Effector memory CD8-positive, alpha-beta T cell (primary cell): ENCODE data around the gene COX7A2.

Experiments used
- ATAC-seq: fragments of 150-1000 bp; cut with Tn5 transposase; replicated peaks from 2 replicates; pipeline ENCODE4 v1.10.0; 2021; ENCODE audit warnings: mild to moderate bottlenecking, moderate library complexity
- DNase-seq, 3 experiments: peaks; one replicate each; pipeline ENCODE4 v3.0.0; 2021
- H3K27ac Mint-ChIP-seq, 2 donors: one replicate each; pipeline ENCODE4 v1.8.0; 2022; ENCODE audit warnings: mild to moderate bottlenecking in 2 of 2, mixed read lengths in 2 of 2, moderate library complexity in 2 of 2
- H3K27me3 Mint-ChIP-seq, 2 donors: one replicate each; pipeline ENCODE4 v1.8.0; 2022; ENCODE audit warnings: mixed read lengths in 2 of 2
- H3K36me3 Mint-ChIP-seq: one replicate; pipeline ENCODE4 v1.8.0; 2022; ENCODE audit warnings: mild to moderate bottlenecking, moderate library complexity, mixed read lengths; ENCODE audit not compliant: insufficient read depth
- H3K4me1 Mint-ChIP-seq, 2 donors: one replicate each; pipeline ENCODE4 v1.8.0; 2022; ENCODE audit warnings: low read depth in 2 of 2, mixed read lengths in 2 of 2
- H3K4me3 Mint-ChIP-seq, 2 donors: one replicate each; pipeline ENCODE4 v1.8.0; 2022; ENCODE audit warnings: mild to moderate bottlenecking in 2 of 2, mixed read lengths in 2 of 2, moderate library complexity in 2 of 2
- H3K9me3 Mint-ChIP-seq, 2 donors: one replicate each; pipeline ENCODE4 v1.8.0; 2022; ENCODE audit warnings: mixed read lengths in 2 of 2
- total RNA-seq, 9 experiments: gene quantifications; one replicate each; lab custom pipeline; 2026; lab: John Stamatoyannopoulos, UW

COX7A2 gene, protein sequence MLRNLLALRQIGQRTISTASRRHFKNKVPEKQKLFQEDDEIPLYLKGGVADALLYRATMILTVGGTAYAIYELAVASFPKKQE
- 41.4 to 134 (median 79.7) reads per million in 9 experiments for total RNA-seq

DNA sequence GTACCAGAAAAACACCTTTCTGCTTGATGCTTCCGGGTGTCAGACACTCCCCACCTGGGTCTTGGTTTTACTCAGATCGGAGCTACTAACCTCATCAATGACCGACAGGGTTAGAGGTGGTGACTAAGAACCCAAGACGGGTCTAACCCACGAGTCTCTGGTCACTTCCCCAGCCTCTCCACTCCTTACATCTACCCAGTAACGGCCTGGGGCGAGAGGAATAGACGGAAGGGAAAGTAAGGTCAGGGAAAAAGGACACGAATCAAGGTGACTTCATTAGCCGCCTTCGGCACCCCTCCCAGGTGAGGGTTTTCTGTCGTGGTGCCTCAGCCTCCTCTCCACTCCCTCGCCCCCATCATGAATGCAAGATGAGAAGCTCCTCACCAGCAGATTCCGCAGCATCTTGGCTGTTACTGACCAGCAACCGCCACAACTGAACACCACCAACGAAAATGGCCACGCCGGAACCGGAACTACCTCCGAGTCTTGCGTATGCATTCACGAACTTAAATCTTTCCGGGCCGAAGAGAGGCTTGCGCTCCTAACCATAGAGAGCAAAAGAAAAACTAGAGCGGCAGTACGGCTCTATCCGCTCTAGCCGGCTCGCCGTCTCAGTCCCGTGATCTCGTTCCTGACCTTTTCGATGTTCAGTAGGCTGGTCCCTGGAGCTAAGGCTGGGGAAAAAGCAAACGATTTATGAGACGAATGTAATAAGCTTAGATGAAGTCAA lies at the start of gene COX7A2:
Gene COX7A2, minus strand, starts transcription at position 469 of the 730 bp plus-strand sequence. Its CDS starts 67 bp downstream, at position 402.
- DNase-seq (peak; percentile 78 to 81 (median 79)), ATAC-seq (peak; percentile 95)
- Mint-ChIP-seq H3K4me1 (peaks cover 3 to 12% of the 10 kb centered on the region in 2 donors), H3K36me3 (peaks cover 48% of the 10 kb centered on the region), H3K27me3 (peaks cover 14 to 18% of the 10 kb centered on the region in 2 donors), H3K27ac (peak within 1 kb of the TSS; percentile 97 to 98), H3K9me3 (no peaks in the 10 kb centered on the region), H3K4me3 (peak within 1 kb of the TSS; percentile 94 to 95)

DNA sequence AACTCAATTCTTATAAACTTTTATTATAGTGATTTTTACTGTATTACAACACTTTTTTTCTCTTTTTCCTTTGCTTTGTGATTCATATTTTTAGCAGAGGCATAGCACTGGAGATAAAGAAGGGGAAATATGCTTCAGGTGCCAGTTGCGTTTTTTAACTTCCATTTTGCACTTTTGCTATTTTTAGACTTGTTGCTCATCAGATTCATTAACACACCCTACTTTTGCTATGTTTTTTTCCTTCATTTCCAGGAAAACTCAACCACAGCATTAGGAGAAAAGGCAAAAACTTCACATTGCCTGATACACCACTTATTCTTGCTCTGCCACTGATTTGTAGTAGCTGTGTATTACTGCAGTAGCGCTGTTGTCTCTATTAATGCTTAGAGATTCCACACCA lies 49.0 kb upstream of the COX7A2 start:
- Mint-ChIP-seq H3K4me1 (peaks cover 0 to 4% of the 10 kb centered on the region in 2 donors), H3K9me3 (no peaks in the 10 kb centered on the region), H3K4me3 (no peak overlapping the region), H3K36me3 (peaks cover 6% of the 10 kb centered on the region), H3K27ac (no peak overlapping the region), H3K27me3 (no peaks in the 10 kb centered on the region)
- ATAC-seq (no peak), DNase-seq (no peak)

DNA sequence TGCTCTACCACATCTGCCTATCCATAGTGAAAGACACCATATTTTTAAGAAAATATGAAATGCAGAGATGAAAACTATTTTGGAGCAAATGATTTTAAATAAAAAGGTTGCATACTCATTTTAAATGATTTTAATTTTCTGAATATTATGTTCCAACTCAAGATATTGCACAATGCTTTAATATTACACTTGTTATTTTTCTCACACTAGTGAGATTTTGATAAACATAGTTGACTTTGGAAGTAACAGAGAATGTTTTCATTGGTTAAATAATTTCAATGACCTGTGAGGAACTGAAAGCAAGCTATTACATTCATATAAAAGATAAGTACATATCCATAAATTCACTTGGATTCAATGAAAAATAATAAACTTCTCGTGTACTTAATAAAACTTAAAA lies 48.1 kb upstream of the COX7A2 start:
- Mint-ChIP-seq H3K27ac (peak overlapping the region in 1 of 2 donors; percentile 46), H3K27me3 (no peaks in the 10 kb centered on the region)

DNA sequence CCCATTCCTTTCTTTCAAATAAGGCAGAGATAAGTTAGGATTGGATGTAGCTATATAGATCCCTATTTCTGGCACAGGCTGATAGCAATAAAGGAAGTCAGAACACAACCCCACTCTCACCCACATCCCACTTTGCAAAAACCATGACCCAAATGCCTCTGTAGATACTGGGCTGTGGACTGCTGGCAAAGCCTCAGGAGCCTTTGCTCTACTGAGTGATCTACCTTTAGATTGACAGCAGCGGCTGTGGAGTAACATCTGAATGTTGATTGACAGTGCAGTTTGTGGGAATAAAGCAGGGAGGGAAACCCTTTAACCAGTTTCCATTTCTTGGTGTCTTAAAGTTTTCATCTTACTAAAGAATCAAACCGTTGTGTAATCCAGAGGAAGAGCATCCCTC lies 47.7 kb upstream of the COX7A2 start:
- DNase-seq (no peak), ATAC-seq (no peak)
- peak overlapping the region in 1 of 2 donors; percentile 46 for H3K27ac Mint-ChIP-seq

More for the DNA sequence above, 48.1 kb upstream of the COX7A2 start:
- no peak for ATAC-seq
- no peak for DNase-seq
- H3K4me1 Mint-ChIP-seq = peaks cover 3 to 7% of the 10 kb centered on the region in 2 donors
- H3K4me3 Mint-ChIP-seq = no peak overlapping the region
- peaks cover 6% of the 10 kb centered on the region for H3K36me3 Mint-ChIP-seq
- no peaks in the 10 kb centered on the region for H3K9me3 Mint-ChIP-seq

DNA sequence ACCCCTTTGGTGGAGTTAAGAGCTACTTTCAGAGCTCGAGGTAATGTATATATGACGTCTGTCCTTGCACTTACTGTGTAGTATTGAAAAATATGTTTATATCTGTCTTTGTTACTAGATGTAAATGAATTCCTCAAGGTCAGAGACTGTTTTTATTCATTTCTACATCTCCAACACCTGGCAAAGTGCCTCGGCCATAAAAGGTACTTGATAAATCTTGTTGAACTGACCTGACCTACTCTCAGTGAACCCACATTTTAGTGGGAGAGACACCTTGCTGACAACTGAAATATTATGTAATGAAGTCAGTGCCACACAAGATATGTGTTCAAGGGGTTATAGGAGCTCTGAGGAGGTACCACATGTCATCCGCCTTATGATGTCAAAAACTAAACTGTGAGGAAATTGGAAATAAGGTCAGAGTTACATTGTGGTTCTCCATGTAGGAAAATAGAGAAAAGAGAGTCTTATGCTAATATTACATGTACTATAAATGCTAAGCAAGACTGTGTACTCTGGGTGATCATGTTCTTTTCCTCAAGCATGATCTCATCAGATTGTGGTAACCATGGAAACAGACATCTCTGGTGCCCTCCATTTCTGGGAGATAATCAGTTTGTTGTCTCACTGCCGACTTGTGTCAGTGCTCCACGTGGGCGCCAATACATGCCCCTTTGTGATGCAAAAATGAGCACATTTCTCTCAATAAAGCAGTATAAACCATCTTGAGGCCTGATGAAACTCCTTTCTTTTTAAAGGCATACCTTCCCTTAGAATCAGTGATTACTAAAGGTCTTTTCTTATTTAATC lies 46.7 kb upstream of the COX7A2 start:
- DNase-seq (no peak), ATAC-seq (no peak)
- Mint-ChIP-seq H3K27ac (no peak overlapping the region), H3K4me3 (no peak overlapping the region), H3K9me3 (no peaks in the 10 kb centered on the region), H3K27me3 (no peaks in the 10 kb centered on the region), H3K36me3 (peaks cover 6% of the 10 kb centered on the region), H3K4me1 (peaks cover 6 to 14% of the 10 kb centered on the region in 2 donors)

More for the DNA sequence above, 47.7 kb upstream of the COX7A2 start:
- H3K4me3 Mint-ChIP-seq = no peak overlapping the region
- H3K27me3 Mint-ChIP-seq = no peaks in the 10 kb centered on the region
- H3K4me1 Mint-ChIP-seq = peaks cover 6 to 11% of the 10 kb centered on the region in 2 donors
- peaks cover 6% of the 10 kb centered on the region for H3K36me3 Mint-ChIP-seq
- H3K9me3 Mint-ChIP-seq = no peaks in the 10 kb centered on the region

DNA sequence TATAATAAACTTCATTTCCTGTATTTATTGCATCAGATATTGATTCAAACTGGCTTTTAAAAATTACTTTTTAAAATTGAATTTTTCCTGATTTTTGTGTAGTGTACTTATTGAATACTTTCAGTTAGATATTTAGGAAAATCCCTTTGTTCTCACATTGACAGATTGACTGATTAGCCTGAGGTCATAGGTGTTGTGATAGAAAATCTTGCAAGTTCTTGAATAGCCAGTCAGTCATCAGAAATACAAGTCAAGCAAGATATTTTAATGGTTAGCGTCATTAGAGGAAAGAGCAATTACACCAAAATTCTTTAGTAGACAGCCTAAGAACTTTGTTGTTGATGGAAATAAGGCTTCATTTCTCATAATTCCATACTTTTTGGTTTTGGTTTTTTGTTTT lies 44.4 kb upstream of the COX7A2 start:
- Mint-ChIP-seq H3K36me3 (peaks cover 5% of the 10 kb centered on the region), H3K27me3 (no peaks in the 10 kb centered on the region), H3K27ac (no peak overlapping the region), H3K9me3 (no peaks in the 10 kb centered on the region), H3K4me1 (peaks cover 6 to 14% of the 10 kb centered on the region in 2 donors), H3K4me3 (no peak overlapping the region)
- DNase-seq (no peak), ATAC-seq (no peak)

DNA sequence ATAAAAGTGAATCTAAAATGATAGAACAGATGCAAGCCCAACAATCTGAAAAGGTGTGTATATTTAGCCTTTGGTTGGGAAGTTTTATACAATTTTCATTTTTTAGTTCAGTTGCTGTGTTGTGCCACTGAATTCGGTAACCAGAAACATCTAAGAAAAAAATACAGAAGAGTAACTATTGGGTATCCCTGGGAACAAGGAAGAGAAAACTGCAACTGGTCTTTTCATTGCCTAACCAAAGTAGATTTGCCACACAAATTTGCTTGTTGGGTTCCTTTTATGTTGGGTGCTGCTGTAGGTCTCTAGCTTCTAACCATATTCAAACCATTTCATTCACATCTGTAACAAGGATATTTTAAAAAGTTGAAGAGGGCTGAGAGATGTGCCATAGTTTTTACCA lies 43.8 kb upstream of the COX7A2 start:
- Mint-ChIP-seq H3K9me3 (no peaks in the 10 kb centered on the region), H3K27ac (no peak overlapping the region), H3K4me3 (no peak overlapping the region), H3K27me3 (no peaks in the 10 kb centered on the region), H3K4me1 (peaks cover 10 to 18% of the 10 kb centered on the region in 2 donors), H3K36me3 (peaks cover 2% of the 10 kb centered on the region)
- DNase-seq (no peak), ATAC-seq (no peak)

DNA sequence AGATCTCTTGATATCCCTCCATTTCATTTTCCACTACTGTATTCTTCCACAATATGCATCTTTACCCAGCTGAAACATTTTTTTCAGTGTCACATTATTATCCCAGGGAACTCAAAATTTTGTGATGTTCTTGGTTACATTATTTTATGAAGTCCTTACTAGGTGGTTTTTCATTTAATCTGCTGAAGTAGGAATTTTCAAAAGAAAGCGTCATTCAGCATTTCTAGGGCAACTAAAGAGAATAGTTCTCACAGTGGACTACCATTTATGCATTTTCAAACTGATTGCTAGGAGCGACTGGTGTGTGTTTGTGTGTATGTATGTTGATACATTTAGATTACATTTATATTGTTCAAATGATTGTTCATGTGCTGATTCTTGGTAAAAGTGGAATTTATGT lies 43.4 kb upstream of the COX7A2 start:
- H3K4me1 Mint-ChIP-seq = peaks cover 10 to 21% of the 10 kb centered on the region in 2 donors
- no peaks in the 10 kb centered on the region for H3K27me3 Mint-ChIP-seq
- DNase-seq = no peak
- H3K4me3 Mint-ChIP-seq = no peak overlapping the region
- no peaks in the 10 kb centered on the region for H3K9me3 Mint-ChIP-seq
- no peak for ATAC-seq
- peaks cover 2% of the 10 kb centered on the region for H3K36me3 Mint-ChIP-seq
- H3K27ac Mint-ChIP-seq = no peak overlapping the region

DNA sequence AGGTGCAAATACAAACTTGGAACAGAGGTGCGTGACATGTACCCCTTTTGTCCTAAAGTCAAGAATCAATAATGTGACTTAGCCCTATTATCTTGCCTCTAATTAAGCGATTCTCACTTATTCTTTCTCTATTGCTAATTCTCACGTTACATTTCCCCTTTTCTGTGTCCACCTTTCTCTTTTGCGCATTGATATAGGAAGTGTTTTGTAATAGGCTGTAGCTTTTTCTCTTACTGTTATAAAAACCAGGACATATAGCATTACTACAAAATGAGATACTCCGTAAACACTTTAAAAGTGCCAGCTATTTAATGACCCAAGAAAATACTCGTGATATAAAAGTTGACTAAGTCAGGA lies 41.7 kb upstream of the COX7A2 start:
- H3K4me1 Mint-ChIP-seq = peaks cover 12 to 24% of the 10 kb centered on the region in 2 donors
- no peak overlapping the region for H3K4me3 Mint-ChIP-seq
- H3K27me3 Mint-ChIP-seq = no peaks in the 10 kb centered on the region
- H3K36me3 Mint-ChIP-seq = no peaks in the 10 kb centered on the region
- no peak for DNase-seq
- H3K9me3 Mint-ChIP-seq = no peaks in the 10 kb centered on the region
- no peak for ATAC-seq
- no peak overlapping the region for H3K27ac Mint-ChIP-seq

DNA sequence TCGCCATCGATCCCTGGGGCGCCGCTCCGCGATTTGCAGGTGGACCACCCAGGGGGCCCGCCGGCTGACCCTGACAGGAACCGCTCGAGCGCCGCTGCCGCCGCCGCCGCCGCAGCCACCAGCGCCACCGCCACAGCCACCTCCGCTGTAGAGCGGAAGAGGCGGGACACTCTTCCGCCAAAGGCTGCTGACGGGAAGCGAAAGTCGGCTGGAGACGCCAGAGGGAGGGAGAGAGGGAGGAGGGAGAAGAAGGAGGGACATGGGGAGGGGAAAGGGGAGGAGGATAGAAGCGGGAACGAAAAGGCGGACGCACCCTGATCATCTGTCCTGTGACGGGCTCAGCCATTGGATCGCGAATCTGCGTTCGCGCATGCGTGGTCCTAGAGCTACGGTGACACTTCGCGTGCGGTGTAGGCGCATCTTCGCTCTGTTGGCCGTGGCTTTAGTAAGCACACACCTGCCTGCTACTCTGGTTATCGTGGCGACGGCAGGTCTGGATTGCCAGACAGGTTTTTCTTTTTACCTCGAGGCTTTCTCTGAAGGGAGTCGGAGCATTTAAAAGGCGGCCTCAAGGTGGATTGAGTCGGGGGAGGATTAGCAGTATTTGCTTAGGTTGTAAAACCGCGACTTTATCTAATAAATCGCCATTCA lies 41.2 kb upstream of the COX7A2 start, which contains the start of gene TMEM30A:
Gene TMEM30A, minus strand, starts transcription at position 161 of the 651 bp plus-strand sequence. Its CDS starts 154 bp downstream, at position 7.
- peak; percentile 84 for ATAC-seq
- no peaks in the 10 kb centered on the region for H3K9me3 Mint-ChIP-seq
- DNase-seq = peak; percentile 91 to 93 (median 92)
- H3K27ac Mint-ChIP-seq = no peak within 1 kb of the TSS
- no peak within 1 kb of the TSS for H3K4me3 Mint-ChIP-seq
- H3K36me3 Mint-ChIP-seq = no peaks in the 10 kb centered on the region
- H3K27me3 Mint-ChIP-seq = no peaks in the 10 kb centered on the region
- peaks cover 15 to 29% of the 10 kb centered on the region in 2 donors for H3K4me1 Mint-ChIP-seq

DNA sequence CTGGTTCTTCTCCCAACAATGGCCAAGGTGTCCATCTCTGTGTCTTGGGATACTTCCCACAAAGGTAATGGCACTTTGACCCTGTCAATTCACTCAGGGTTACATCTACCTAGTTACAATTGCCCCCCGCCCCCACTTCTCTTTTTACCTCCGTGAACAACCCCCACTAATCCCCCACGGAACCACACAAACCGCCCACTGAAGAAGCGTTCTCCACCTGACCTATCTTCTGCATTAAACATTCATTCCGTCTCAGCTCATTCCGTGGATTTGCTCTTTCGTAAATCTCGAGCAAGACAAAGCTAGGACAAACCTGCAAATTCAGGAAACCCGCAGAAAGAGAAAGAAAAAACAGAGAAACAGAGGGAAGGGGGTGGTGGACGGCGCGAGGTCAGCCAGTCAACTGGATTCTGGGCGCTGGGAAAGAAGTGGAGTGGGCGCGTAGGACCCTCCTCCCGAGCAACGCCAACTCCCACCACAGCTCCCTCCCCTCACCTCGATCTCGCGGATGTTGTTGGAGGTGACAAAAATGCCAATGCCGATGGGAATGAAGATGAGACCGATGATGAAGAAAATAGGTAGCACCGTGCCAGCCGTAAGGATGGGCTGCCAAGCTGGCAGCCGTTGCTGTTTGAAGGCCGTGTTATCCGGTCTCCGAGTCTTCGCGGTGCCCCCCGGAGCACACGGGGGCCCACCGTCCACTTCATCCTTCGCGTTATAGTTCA lies 40.5 kb upstream of the COX7A2 start:
- Mint-ChIP-seq H3K27ac (no peak overlapping the region), H3K36me3 (no peaks in the 10 kb centered on the region), H3K4me3 (no peak overlapping the region), H3K9me3 (no peaks in the 10 kb centered on the region), H3K27me3 (no peaks in the 10 kb centered on the region), H3K4me1 (peaks cover 19 to 35% of the 10 kb centered on the region in 2 donors)
- DNase-seq = peak in 1 of 3 experiments; percentile 16
- peak; percentile 28 for ATAC-seq

DNA sequence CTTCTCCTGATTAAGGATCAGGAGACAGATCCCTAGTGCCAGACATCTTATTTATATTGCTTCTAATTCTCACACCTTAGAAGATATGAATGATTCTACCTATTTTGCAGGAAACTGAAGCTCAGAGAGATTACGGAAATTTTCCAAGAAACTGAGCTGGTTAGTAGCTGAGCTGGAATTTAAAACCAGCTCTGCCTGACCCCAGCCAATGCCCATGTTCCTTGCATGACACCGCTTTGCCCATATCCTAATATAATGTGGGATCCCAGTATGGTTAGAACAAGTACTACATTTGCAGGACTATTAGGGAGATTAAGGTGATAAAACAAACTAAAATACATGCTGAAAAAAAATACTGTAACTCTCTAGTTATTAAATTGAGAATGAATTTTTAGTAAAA lies 39.1 kb upstream of the COX7A2 start:
- H3K4me1 Mint-ChIP-seq = peaks cover 28 to 40% of the 10 kb centered on the region in 2 donors
- no peaks in the 10 kb centered on the region for H3K36me3 Mint-ChIP-seq
- H3K27me3 Mint-ChIP-seq = no peaks in the 10 kb centered on the region
- peak overlapping the region in 1 of 2 donors; percentile 27 for H3K4me3 Mint-ChIP-seq
- H3K27ac Mint-ChIP-seq = peak overlapping the region in 1 of 2 donors; percentile 35
- ATAC-seq (no peak), DNase-seq (no peak)
- H3K9me3 Mint-ChIP-seq = no peaks in the 10 kb centered on the region
